ENCODE measurements around the gene ZNF655. TPM values are rescaled to one million over a fixed set of nuclear protein-coding genes. Genes with fewer than 3 reads are reported as not detected.

Gene ZNF655
- total and polyA plus RNA-seq, 4 donors = 41.3 to 138 (median 61.2) TPM

GRCh38 chr7:99625321-99625720 lies 66.9 kb downstream of the ZNF655 start:
- Histone ChIP-seq H3K4me1 (ENCODE audit: control insufficient read depth in 5 of 5, insufficient read depth in 5 of 5, low read length in 5 of 5) (peaks cover 0 to 3% (median 0%) of the 10 kb centered on the region in 5 donors), H3K36me3 (ENCODE audit: control insufficient read depth in 4 of 4, insufficient read depth in 4 of 4, low read length in 4 of 4) (peaks cover 49 to 76% (median 55%) of the 10 kb centered on the region in 4 donors), H3K9ac (ENCODE audit: insufficient read depth in 1 of 2, low read length in 2 of 2) (no peak overlapping the region), H3K27ac (ENCODE audit: low read depth in 1 of 2, low read length in 1 of 2) (no peak overlapping the region), H3K9me3 (ENCODE audit: control insufficient read depth in 4 of 4, insufficient read depth in 3 of 4, low read length in 3 of 4) (no peaks in the 10 kb centered on the region), H3K27me3 (ENCODE audit: control insufficient read depth in 3 of 3, insufficient read depth in 3 of 3, low read length in 2 of 3) (no peaks in the 10 kb centered on the region), H3K4me3 (no peak overlapping the region)
- no peak for ATAC-seq (ENCODE audit: insufficient read depth, low FRiP score)
- no peak for DNase-seq
- TF ChIP-seq CTCF (IDR thresholded peaks at IDR 0.05; ENCODE audit: control extremely low read depth, extremely low read depth) = no peak
- WGBS, 2 donors = 70 to 88% methylated on average over 5 of the region's 5 CpGs

GRCh38 chr7:99625961-99626360 lies 67.5 kb downstream of the ZNF655 start:
- no peak overlapping the region for H3K4me3 ChIP-seq
- TF ChIP-seq CTCF (IDR thresholded peaks at IDR 0.05; ENCODE audit: control extremely low read depth, extremely low read depth) = no peak
- ATAC-seq (ENCODE audit: insufficient read depth, low FRiP score) = no peak
- no peak for DNase-seq
- H3K9me3 ChIP-seq (ENCODE audit: control insufficient read depth in 4 of 4, insufficient read depth in 3 of 4, low read length in 3 of 4) = no peaks in the 10 kb centered on the region
- H3K27me3 ChIP-seq (ENCODE audit: control insufficient read depth in 3 of 3, insufficient read depth in 3 of 3, low read length in 2 of 3) = no peaks in the 10 kb centered on the region
- 93 to 94% methylated on average over 4 of the region's 4 CpGs for WGBS, 2 donors
- H3K27ac ChIP-seq (ENCODE audit: low read depth in 1 of 2, low read length in 1 of 2) = no peak overlapping the region
- H3K9ac ChIP-seq (ENCODE audit: insufficient read depth in 1 of 2, low read length in 2 of 2) = no peak overlapping the region
- H3K36me3 ChIP-seq (ENCODE audit: control insufficient read depth in 4 of 4, insufficient read depth in 4 of 4, low read length in 4 of 4) = peaks cover 48 to 74% (median 56%) of the 10 kb centered on the region in 4 donors
- peaks cover 0 to 3% (median 0%) of the 10 kb centered on the region in 5 donors for H3K4me1 ChIP-seq (ENCODE audit: control insufficient read depth in 5 of 5, insufficient read depth in 5 of 5, low read length in 5 of 5)

Other genes with a start within 250 kb of the ZNF655 start
- gene ARPC1A, start 232.7 kb upstream of the ZNF655 start, total RNA-seq = 100 to 1,000 TPM in 1 of 2 donors, 10 to 100 TPM in 1; 71.3 to 135 TPM
- gene ARPC1A, start 232.7 kb upstream of the ZNF655 start, polyA plus RNA-seq = 100 to 1,000 TPM; 105 to 212 TPM
- gene ARPC1B, start 183.9 kb upstream of the ZNF655 start, total RNA-seq = 100 to 1,000 TPM; 164 to 310 TPM
- 100 to 1,000 TPM; 221 to 937 TPM for gene ARPC1B, start 183.9 kb upstream of the ZNF655 start, polyA plus RNA-seq
- 10 to 100 TPM; 20.5 to 96.6 TPM for gene PDAP1, start 150.0 kb upstream of the ZNF655 start, total RNA-seq
- 100 to 1,000 TPM; 130 to 191 TPM for gene PDAP1, start 150.0 kb upstream of the ZNF655 start, polyA plus RNA-seq
- 100 to 1,000 TPM in 1 of 2 donors, 10 to 100 TPM in 1; 88.5 to 107 TPM for gene BUD31, start 149.7 kb upstream of the ZNF655 start, total RNA-seq
- gene BUD31, start 149.7 kb upstream of the ZNF655 start, polyA plus RNA-seq = 100 to 1,000 TPM; 124 to 185 TPM
- gene PTCD1, start 119.8 kb upstream of the ZNF655 start, total RNA-seq = 1 to 10 TPM; 4.5 to 6.8 TPM
- 1 to 10 TPM; 2.8 to 3.4 TPM for gene PTCD1, start 119.8 kb upstream of the ZNF655 start, polyA plus RNA-seq
- 10 to 100 TPM; 18.3 to 36.8 TPM for gene CPSF4, start 119.7 kb upstream of the ZNF655 start, total RNA-seq
- 10 to 100 TPM; 26.1 to 29.3 TPM for gene CPSF4, start 119.7 kb upstream of the ZNF655 start, polyA plus RNA-seq
- gene ATP5MF, start 92.5 kb upstream of the ZNF655 start, total RNA-seq = 100 to 1,000 TPM; 128 to 208 TPM
- gene ATP5MF, start 92.5 kb upstream of the ZNF655 start, polyA plus RNA-seq = 1,000 to 10,000 TPM in 1 of 2 donors, 100 to 1,000 TPM in 1; 970 to 1,164 TPM
- 10 to 100 TPM; 10.6 to 19.7 TPM for gene ZNF789, start 85.8 kb upstream of the ZNF655 start, total RNA-seq
- gene ZNF789, start 85.8 kb upstream of the ZNF655 start, polyA plus RNA-seq = 10 to 100 TPM in 1 of 2 donors, 1 to 10 TPM in 1; 4.1 to 12.5 TPM
- 10 to 100 TPM; 29.9 to 44.5 TPM for gene ZNF394, start 58.4 kb upstream of the ZNF655 start, total RNA-seq
- gene ZNF394, start 58.4 kb upstream of the ZNF655 start, polyA plus RNA-seq = 10 to 100 TPM; 18.5 to 23.0 TPM
- gene ZKSCAN5, start 54.0 kb upstream of the ZNF655 start, total RNA-seq = 1 to 10 TPM; 8.4 to 9.7 TPM
- gene ZKSCAN5, start 54.0 kb upstream of the ZNF655 start, polyA plus RNA-seq = 1 to 10 TPM; 3.1 to 4.0 TPM
- gene FAM200A, start 6.5 kb upstream of the ZNF655 start, total RNA-seq = 10 to 100 TPM in 1 of 2 donors, 1 to 10 TPM in 1; 4.8 to 10.1 TPM
- 1 to 10 TPM; 2.7 to 5.4 TPM for gene FAM200A, start 6.5 kb upstream of the ZNF655 start, polyA plus RNA-seq
- gene TMEM225B, start 39.6 kb downstream of the ZNF655 start, total RNA-seq = 1 to 10 TPM in 1 of 2 donors, under 1 TPM in 1; 0.31 to 1.4 TPM
- 1 to 10 TPM in 1 of 2 donors, under 1 TPM in 1; 0.49 to 1.0 TPM for gene TMEM225B, start 39.6 kb downstream of the ZNF655 start, polyA plus RNA-seq
- 10 to 100 TPM; 22.0 to 24.0 TPM for gene ZSCAN25, start 58.3 kb downstream of the ZNF655 start, total RNA-seq
- 1 to 10 TPM; 5.7 to 6.2 TPM for gene ZSCAN25, start 58.3 kb downstream of the ZNF655 start, polyA plus RNA-seq
- 10 to 100 TPM; 11.0 to 26.3 TPM for gene CYP3A5, start 121.4 kb downstream of the ZNF655 start, total RNA-seq
- gene CYP3A5, start 121.4 kb downstream of the ZNF655 start, polyA plus RNA-seq = 10 to 100 TPM in 1 of 2 donors, 1 to 10 TPM in 1; 2.2 to 10.8 TPM
- under 1 TPM; 0.64 to 0.71 TPM for gene CYP3A7, start 176.6 kb downstream of the ZNF655 start, total RNA-seq
- gene CYP3A7, start 176.6 kb downstream of the ZNF655 start, polyA plus RNA-seq = under 1 TPM; 0.19 to 0.24 TPM
- under 1 TPM in 1 of 2 donors, not detected in 1; 0.37 TPM for gene CYP3A4, start 225.5 kb downstream of the ZNF655 start, total RNA-seq
- not detected for gene CYP3A4, start 225.5 kb downstream of the ZNF655 start, polyA plus RNA-seq